Mucosa of descending colon (tissue), 3 donors: Measurements from ENCODE around the gene AVEN. TPM values are rescaled to one million over a fixed set of nuclear protein-coding genes. Genes with fewer than 3 reads are reported as not detected.

ENCODE experiments used
- ATAC-seq: fragments of 200-7000 bp; cut with Tn5 transposase; one replicate; pipeline ENCODE4 v1.9.1; 2020; ENCODE audit warnings: mild to moderate bottlenecking, moderate library complexity
- DNase-seq, 3 donors: peaks; one replicate each; pipeline ENCODE4 v3.0.0-alpha.2; 2020
- H3K36me3 ChIP-seq: fragments of 200-600 bp; one replicate; pipeline ENCODE4 v1.8.0; 2021; ENCODE audit warnings: low read depth, mild to moderate bottlenecking
- H3K4me1 ChIP-seq: fragments of 200-600 bp; one replicate; pipeline ENCODE4 v1.8.0; 2021; ENCODE audit warnings: low read depth, mild to moderate bottlenecking
- H3K4me3 ChIP-seq: fragments of 200-600 bp; one replicate; pipeline ENCODE4 v1.8.0; 2021; ENCODE audit warnings: mild to moderate bottlenecking
- H3K9me3 ChIP-seq: fragments of 200-600 bp; one replicate; pipeline ENCODE4 v1.8.0; 2021; ENCODE audit warnings: mild to moderate bottlenecking
- CTCF ChIP-seq: fragments of 200-600 bp; IDR thresholded peaks from one replicate; pipeline ENCODE4 v1.8.0; 2022; ENCODE audit warnings: antibody characterized with exemption, mild to moderate bottlenecking
- intact Hi-C, 2 donors: fragments of 100-400 bp; cut with DNase I in 1 of 2; cut with micrococcal nuclease in 1 of 2; formaldehyde crosslinking; loops; one replicate each; pipeline versions ENCODE4 v1.11.0 to v1.11.1; 2022; cut with DNase I, micrococcal nuclease
- total RNA-seq, 3 donors: library from RNA; stranded (reverse); fragmentation: NEBNext Ultra II Directional in 2 of 3; extraction: Animal tissue kit (Norgen Biotek cat#: 25700) in 2 of 3; gene quantifications; one replicate each; pipeline versions ENCODE4 v1.2.1 to v1.2.4, GENCODE V29; 2021 to 2023
- donor health status: DM: no; HTN: no; CAD: no; lungs with moderate emphysema.
- donor health status: DM: no; HTN: no; CAD: no.
- donor health status: DM: no; HTN: yes; CAD: no.

The AVEN gene
- total RNA-seq, 3 donors from 2014 or later, result 9.5 to 16.3 (median 11.9) TPM

GRCh38 chr15:33837294-33837693 is 201.7 kb downstream of the AVEN start:
- Histone ChIP-seq H3K36me3 (no peaks in the 10 kb centered on the region), H3K4me3 (no peak overlapping the region), H3K4me1 (no peaks in the 10 kb centered on the region), H3K9me3 (no peaks in the 10 kb centered on the region)
- ATAC-seq, result no peak
- intact Hi-C loops, result no loop called here
- no peak for DNase-seq
- TF ChIP-seq CTCF, result no peak

- no peak overlapping the region for H3K4me3 ChIP-seq
- TF ChIP-seq CTCF, result no peak
- no peaks in the 10 kb centered on the region for H3K9me3 ChIP-seq
- no peak for DNase-seq
- no peaks in the 10 kb centered on the region for H3K4me1 ChIP-seq
- H3K36me3 ChIP-seq, result no peaks in the 10 kb centered on the region
- ATAC-seq, result no peak
- intact Hi-C loops, result no loop called here
These were observed 203.9 kb downstream of the AVEN start for GRCh38 chr15:33834892-33835743.

GRCh38 chr15:33831646-33832045 is 207.4 kb downstream of the AVEN start:
- Histone ChIP-seq H3K36me3 (no peaks in the 10 kb centered on the region), H3K9me3 (no peaks in the 10 kb centered on the region), H3K4me1 (no peaks in the 10 kb centered on the region), H3K4me3 (no peak overlapping the region)
- no peak for TF ChIP-seq CTCF
- intact Hi-C loops, result no loop called here
- ATAC-seq (no peak), DNase-seq (no peak)

GRCh38 chr15:33830351-33830750 is 208.7 kb downstream of the AVEN start:
- intact Hi-C loops, result no loop called here
- ATAC-seq, result no peak

GRCh38 chr15:33826201-33826600 is 212.8 kb downstream of the AVEN start:
- Histone ChIP-seq H3K4me1 (no peaks in the 10 kb centered on the region), H3K36me3 (no peaks in the 10 kb centered on the region), H3K4me3 (no peak overlapping the region), H3K9me3 (no peaks in the 10 kb centered on the region)
- TF ChIP-seq CTCF, result no peak
- intact Hi-C loops, result no loop called here
- DNase-seq (no peak), ATAC-seq (no peak)

More at GRCh38 chr15:33830351-33830750, 208.7 kb downstream of the AVEN start:
- H3K4me1 ChIP-seq, result no peaks in the 10 kb centered on the region
- H3K4me3 ChIP-seq, result no peak overlapping the region
- DNase-seq, result no peak
- no peaks in the 10 kb centered on the region for H3K9me3 ChIP-seq
- TF ChIP-seq CTCF, result no peak
- H3K36me3 ChIP-seq, result no peaks in the 10 kb centered on the region
